ENCODE results near the gene TP53I13.
A peak's percentile ranks its signal among the peaks of the same experiment; 100 is the strongest.

Gene TP53I13

GRCh38 chr17:29579866-29580771 lies 11.6 kb downstream of the TP53I13 start:
- peak; percentile 97 for ATAC-seq
- no peak for TF ChIP-seq RARB (CRISPR knock-in tag; IDR thresholded peaks at IDR 0.05)
- no peak for TF ChIP-seq CREB5 (CRISPR knock-in tag; IDR thresholded peaks at IDR 0.05; ENCODE audit: low read depth)
- TF ChIP-seq OSR1 (CRISPR knock-in tag; IDR thresholded peaks at IDR 0.05), result no peak
- TF ChIP-seq, protein P1, sequence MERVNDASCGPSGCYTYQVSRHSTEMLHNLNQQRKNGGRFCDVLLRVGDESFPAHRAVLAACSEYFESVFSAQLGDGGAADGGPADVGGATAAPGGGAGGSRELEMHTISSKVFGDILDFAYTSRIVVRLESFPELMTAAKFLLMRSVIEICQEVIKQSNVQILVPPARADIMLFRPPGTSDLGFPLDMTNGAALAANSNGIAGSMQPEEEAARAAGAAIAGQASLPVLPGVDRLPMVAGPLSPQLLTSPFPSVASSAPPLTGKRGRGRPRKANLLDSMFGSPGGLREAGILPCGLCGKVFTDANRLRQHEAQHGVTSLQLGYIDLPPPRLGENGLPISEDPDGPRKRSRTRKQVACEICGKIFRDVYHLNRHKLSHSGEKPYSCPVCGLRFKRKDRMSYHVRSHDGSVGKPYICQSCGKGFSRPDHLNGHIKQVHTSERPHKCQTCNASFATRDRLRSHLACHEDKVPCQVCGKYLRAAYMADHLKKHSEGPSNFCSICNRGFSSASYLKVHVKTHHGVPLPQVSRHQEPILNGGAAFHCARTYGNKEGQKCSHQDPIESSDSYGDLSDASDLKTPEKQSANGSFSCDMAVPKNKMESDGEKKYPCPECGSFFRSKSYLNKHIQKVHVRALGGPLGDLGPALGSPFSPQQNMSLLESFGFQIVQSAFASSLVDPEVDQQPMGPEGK (CRISPR knock-in tag; IDR thresholded peaks at IDR 0.05; ENCODE audit: borderline replicate concordance), result no peak

GRCh38 chr17:29581583-29582253 lies 13.2 kb downstream of the TP53I13 start:
- ATAC-seq, result no peak
- TF ChIP-seq TCF4 (CRISPR knock-in tag; IDR thresholded peaks at IDR 0.05; ENCODE audit: borderline replicate concordance) (no peak), OSR1 (CRISPR knock-in tag; IDR thresholded peaks at IDR 0.05) (no peak), ESRRG (CRISPR knock-in tag; IDR thresholded peaks at IDR 0.05) (no peak)

GRCh38 chr17:29582254-29582765 lies 13.8 kb downstream of the TP53I13 start:
- ATAC-seq, result no peak
- no peak for TF ChIP-seq PPARA (CRISPR knock-in tag; IDR thresholded peaks at IDR 0.05; ENCODE audit: borderline replicate concordance)
- no peak for TF ChIP-seq TOX (CRISPR knock-in tag; IDR thresholded peaks at IDR 0.05; ENCODE audit: borderline replicate concordance)

- TF ChIP-seq OSR1 (CRISPR knock-in tag; IDR thresholded peaks at IDR 0.05) (no peak), CREB5 (CRISPR knock-in tag; IDR thresholded peaks at IDR 0.05; ENCODE audit: low read depth) (no peak), TCF4 (CRISPR knock-in tag; IDR thresholded peaks at IDR 0.05; ENCODE audit: borderline replicate concordance) (no peak), ZFP3 (CRISPR knock-in tag; IDR thresholded peaks at IDR 0.05) (no peak), RARB (CRISPR knock-in tag; IDR thresholded peaks at IDR 0.05) (no peak), ZNF565 (CRISPR knock-in tag; conservative IDR thresholded peaks at IDR 0.05; ENCODE audit: low read depth) (no peak), GLIS3 (CRISPR knock-in tag; IDR thresholded peaks at IDR 0.05) (no peak), ZC3H10 (CRISPR knock-in tag; IDR thresholded peaks at IDR 0.05) (no peak), ESRRG (CRISPR knock-in tag; IDR thresholded peaks at IDR 0.05) (no peak), TOX (CRISPR knock-in tag; IDR thresholded peaks at IDR 0.05; ENCODE audit: borderline replicate concordance) (no peak), PPARA (CRISPR knock-in tag; IDR thresholded peaks at IDR 0.05; ENCODE audit: borderline replicate concordance) (no peak), ZFP30 (CRISPR knock-in tag; IDR thresholded peaks at IDR 0.05) (no peak), BACH2 (CRISPR knock-in tag; IDR thresholded peaks at IDR 0.05; ENCODE audit: borderline replicate concordance) (no peak), ARNTL (CRISPR knock-in tag; IDR thresholded peaks at IDR 0.05; ENCODE audit: borderline replicate concordance, low read depth) (no peak), SNAI2 (CRISPR knock-in tag; IDR thresholded peaks at IDR 0.05) (no peak), CSDC2 (CRISPR knock-in tag; IDR thresholded peaks at IDR 0.05) (no peak)
- TF ChIP-seq, protein P2, sequence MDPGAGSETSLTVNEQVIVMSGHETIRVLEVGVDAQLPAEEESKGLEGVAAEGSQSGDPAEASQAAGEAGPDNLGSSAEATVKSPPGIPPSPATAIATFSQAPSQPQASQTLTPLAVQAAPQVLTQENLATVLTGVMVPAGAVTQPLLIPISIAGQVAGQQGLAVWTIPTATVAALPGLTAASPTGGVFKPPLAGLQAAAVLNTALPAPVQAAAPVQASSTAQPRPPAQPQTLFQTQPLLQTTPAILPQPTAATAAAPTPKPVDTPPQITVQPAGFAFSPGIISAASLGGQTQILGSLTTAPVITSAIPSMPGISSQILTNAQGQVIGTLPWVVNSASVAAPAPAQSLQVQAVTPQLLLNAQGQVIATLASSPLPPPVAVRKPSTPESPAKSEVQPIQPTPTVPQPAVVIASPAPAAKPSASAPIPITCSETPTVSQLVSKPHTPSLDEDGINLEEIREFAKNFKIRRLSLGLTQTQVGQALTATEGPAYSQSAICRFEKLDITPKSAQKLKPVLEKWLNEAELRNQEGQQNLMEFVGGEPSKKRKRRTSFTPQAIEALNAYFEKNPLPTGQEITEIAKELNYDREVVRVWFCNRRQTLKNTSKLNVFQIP (CRISPR knock-in tag; IDR thresholded peaks at IDR 0.05; ENCODE audit: borderline replicate concordance, low read depth), result no peak
- TF ChIP-seq, protein P1 (CRISPR knock-in tag; IDR thresholded peaks at IDR 0.05; ENCODE audit: borderline replicate concordance), result no peak
- no peak for ATAC-seq
These were observed 14.3 kb downstream of the TP53I13 start for GRCh38 chr17:29582772-29583171.

Measured in SK-N-SH treated with all-trans-retinoic acid at 6 μM for 48 hours (cell line).